GM18909 (cell line): ENCODE results near the gene HOPX.
"Not testable (repeated sequence)": the region's sequence is repeated elsewhere in the genome, so short reads cannot be mapped to it uniquely, and the experiment has no call there.

Experiments
- ATAC-seq: cut with Tn5 transposase; IDR thresholded peaks from one replicate; pipeline ENCODE4 v1.9.1; 2021; ENCODE audit warnings: mild to moderate bottlenecking; ENCODE audit not compliant: unreplicated experiment, poor library complexity

HOPX gene

DNA sequence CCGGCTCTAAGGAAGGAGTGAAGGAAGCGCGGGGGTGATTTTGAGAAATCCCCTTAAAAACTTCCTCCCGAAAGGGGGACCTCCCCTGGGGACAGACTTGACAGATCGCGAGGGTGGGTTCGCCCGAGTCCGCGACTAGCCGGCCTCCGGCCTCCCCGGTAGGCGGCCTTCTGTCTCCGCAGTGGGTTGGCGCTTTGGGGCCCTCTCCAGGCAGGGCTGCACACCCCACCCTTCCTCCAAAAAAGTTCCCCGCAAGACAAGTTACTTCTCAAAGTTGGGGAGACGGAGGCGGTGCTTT is 24.8 kb downstream of the HOPX start:
- ATAC-seq = no peak

- no peak for ATAC-seq
These were observed 25.3 kb downstream of the HOPX start for GRCh38 chr4:56655627-56656345.

DNA sequence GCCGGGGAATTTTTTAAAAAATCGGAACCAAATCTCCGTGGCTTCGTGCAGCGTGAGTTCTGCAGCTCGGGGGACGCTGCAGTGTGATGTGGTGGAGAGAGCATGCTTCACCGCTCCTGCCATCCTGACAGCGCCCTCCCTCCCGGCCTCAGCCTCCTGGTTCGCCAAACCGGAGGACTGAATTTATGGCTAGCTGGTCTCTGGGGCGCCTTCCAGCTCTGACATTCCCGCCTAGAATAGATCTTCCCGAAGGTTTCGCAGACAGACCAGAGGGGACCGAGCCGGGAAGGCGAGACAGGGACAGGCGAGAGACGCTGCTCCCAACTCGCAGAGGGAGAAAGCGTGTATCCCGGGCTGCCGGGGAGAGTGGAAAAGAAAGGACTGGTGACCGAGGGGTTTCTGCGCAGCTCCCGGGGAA is 25.9 kb downstream of the HOPX start:
- no peak for ATAC-seq

DNA sequence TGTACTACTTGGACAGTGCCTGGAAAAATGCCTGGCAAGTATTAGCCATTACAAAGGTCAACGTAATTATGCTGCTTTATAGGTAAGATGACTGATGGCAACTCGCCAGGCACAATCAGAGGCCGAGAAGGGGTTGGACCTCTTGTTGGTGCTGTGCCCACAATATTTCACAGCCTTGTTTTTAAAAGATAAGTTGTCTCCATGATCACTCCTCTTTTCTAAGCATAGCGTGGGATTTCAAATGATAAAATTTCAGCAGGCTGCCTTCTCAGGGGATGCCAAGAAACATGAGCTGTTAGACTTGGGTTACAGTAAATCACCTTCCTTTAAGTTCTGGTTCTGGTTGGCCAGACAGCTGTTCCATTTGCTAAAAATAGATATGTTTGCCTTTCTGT is 26.9 kb downstream of the HOPX start:
- ATAC-seq = no peak

DNA sequence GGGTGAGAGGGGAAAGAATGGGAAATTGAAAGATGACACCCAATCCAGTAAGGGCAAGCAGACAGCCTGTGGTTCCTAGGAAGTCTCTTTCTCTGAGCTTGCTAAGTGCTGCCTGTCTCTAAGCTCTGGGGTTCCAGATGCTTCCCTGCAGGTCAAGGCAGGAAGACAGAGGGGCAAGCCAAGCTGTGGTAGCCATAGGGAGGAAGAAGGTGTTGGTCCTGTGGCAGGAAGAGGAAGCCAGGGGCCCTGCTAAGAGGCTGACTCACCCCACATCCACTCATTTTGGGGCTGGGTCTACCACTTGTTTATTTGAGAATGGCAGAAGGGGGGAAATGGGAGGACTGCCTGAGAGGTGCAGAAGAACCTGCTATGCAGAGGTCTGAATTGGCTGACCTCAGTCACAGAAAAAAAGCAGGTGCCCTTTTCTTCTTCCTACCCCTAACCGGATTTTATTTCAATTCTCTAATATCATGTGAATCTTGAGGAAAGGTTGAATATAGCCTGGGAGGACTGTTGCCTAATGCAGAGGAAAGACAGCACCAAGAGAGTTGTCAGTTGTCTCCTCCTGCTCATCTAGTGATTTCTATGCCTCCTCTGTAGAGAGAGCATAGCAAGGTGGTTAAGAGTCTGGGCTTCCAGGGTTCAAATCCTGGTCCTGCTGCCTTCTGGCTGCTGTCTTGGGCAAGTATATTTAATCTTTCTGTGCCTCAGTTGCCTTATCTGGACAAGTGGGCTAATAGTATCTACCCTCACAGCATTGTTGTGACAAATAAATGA is 27.4 kb downstream of the HOPX start:
- ATAC-seq = no peak

DNA sequence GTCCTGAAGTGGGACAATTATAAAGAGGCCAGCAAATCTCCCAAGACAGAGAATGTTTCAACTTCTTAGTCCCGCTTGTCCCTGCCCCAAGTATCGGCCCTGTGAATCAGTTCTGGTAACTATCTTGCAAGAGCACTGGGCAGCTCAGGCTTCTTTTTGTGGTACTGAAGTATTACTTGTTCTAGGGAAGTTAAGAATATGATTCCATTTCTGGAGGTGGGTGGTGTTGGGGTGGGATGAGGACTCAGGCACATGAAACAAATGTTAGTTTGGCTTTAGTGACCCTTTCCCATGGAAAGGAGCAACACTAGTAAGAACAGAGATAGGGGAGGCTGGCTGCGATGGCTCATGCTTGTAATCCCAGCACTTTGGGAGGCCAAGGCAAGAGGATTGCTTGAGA is 28.9 kb downstream of the HOPX start:
- no peak for ATAC-seq

GRCh38 chr4:56651056-56651350 is 30.1 kb downstream of the HOPX start:
- no peak for ATAC-seq

- no peak for ATAC-seq
These were observed 30.6 kb downstream of the HOPX start for GRCh38 chr4:56650262-56651055.

DNA sequence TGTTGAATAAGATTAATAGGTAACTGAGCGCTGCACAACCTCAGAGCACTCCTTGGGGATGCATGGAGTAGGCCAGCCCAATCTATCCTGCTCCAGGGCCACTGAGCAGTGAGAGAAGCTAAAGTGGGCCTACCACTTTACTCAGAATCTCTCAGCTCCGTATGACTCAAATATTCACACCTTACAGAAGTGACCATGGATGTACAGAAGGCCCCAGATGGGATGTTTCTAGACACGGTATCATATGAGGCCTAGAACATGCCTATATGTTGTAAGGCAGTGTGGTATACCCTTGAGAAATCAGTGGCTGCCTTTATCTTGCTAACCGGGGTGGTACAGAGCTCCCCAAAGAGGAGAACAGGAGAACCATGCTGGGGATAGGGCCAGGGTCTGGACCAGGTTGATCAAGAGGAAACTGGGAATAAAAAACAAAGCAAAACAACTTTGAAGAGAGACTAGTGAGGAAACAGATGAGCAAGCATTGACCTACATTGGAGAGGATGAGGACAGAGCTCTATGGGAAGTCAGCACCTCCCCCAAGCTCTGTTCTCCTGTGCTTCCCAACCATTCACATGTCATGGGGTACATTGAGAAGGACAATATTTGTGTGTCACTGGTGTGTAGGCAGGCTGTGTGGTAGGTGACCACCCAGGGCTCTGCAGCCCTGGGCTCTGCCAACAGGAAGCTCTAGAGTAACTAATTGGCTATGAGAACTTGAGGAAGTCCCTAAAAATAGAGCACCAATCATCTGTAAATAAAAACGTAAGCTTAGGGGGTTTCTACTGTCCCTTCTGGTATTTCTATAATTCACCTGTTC is 31.4 kb downstream of the HOPX start:
- no peak for ATAC-seq

DNA sequence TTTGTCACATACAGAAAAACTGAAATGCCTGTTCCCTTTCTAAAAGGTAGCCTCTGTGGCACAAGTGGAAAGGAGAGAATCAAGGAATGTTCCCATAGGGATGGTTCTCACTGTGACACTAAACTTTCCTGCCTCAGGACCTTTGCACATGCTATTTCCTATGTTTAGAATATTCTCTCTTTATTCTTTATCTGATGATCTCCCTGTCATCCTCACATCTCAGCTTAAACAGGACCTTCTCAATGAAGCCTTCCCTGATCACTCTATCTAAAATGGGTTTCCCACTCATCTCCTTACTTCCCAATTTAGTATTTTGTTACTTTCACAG is 32.3 kb downstream of the HOPX start:
- no peak for ATAC-seq

GRCh38 chr4:56648021-56648823 is 32.9 kb downstream of the HOPX start:
- ATAC-seq = no peak

DNA sequence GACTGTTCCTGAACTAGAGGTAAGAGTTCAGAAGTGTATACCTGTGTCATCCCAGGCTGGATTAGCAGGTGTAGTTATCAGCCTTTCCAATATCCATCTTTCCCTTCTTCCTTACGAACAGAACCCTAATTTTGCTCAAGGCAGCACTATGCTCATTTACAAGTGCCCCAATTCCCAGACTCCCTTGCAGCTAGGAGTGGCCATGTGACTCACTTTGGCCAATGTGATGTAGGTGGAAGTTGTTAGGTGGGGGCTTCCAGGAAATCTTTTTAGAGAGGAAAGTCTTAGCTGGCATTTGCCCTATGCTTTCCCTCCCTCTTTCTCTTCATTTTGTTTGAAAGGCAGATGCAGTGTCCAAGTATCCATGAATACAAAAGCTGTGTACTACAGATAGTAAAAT is 34.8 kb downstream of the HOPX start:
- no peak for ATAC-seq

DNA sequence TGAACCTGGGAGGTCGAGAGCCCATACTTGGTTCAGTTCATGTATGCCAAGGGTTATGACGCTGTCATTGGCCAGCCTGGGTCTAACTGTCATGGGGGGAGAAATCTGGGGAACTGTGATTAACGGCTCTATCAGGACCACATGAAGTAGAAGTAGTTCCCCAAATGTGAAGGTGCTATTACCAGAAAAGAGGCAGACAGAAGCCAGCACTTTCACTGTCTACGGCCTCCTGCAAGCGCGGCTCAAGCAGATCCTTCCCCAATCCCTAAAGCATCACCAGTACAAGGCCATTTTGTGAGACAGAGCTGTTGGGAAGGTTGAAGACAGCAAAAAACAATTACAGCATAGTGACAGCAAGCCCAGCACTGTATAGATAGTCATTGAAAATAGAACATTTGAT is 37.5 kb downstream of the HOPX start:
- ATAC-seq = no peak

GRCh38 chr4:56641494-56642051 is 39.5 kb downstream of the HOPX start:
- ATAC-seq = no peak

- no peak for ATAC-seq
These were observed 40.2 kb downstream of the HOPX start for GRCh38 chr4:56640621-56641493.

DNA sequence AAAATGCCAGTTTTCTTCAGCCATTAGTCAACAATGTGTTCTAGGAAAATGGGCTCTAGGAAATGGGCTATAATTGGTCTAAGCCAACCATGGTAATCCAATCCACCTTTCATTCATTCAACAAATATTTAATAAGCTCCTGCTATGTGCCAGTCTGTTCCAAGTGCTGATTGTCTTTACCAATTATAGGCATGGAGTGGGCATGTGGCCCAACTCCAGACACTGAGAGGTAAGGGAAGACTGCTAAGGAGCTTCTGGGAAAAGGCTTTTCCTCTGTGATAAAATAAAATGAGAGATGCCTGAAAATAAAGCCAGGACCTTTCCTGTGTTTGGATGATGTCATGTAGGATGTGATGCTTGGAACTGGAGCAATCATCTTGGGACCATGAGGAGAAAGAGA is 43.3 kb downstream of the HOPX start:
- ATAC-seq = no peak

DNA sequence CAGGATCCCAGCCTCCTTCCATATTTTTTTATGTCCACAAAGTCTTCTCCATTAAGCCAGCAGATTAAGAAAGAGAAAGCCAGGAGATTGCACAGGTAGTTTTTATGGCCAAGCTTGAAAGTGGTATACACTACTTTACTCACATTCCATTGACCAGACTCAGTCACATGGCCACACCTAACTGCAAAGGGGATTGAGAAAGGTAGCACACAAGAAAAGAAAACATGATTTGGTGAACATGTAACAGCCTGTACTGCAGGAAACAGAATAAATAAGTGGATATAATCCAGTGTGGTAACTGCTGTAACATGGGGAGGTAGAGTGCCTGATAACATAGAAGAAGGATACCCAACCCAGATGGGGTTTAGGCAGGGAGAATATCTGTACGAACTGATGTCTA is 43.9 kb downstream of the HOPX start:
- ATAC-seq = no peak

DNA sequence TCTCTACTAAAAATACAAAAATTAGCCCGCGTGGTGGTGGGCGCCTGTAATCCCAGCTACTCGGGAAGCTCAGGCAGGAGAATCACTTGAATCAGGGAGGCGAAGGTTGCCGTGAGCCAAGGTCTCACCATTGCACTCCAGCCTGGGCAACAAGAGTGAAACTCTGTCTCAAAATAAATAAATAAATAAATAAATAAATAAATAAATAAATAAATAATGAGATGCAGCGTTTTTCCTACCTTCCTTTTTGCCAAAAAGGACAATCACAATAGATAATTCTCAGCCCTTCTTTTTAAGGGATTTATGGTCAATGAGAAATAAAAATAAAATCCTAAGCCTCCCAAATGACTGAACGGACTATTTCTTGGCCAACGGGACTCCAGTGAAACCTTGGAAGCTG is 46.1 kb downstream of the HOPX start:
- not testable (repeated sequence) for ATAC-seq

DNA sequence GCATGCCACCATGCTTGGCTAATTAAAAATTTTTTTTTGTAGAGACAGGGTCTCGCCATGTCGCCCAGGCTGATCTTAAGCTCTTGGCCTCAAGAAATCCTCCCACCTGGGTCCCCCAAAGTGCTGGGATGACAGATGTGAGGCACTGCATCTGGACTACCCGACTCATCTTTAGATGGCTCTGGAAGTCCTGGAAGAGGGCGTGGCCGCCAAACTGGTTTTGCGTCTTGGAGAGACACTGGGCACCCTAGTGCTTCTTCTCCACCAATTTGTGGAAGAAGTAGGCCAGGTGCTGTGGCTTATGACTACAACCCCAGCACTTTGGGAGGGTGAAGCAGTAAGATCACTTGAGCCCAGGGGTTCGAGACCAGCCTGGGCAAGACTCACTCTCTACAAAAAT is 47.6 kb downstream of the HOPX start:
- no peak for ATAC-seq
